Upper lobe of left lung (tissue), 4 donors: Measurements from ENCODE around the gene OR1J1.

Experiments used
- EP300 ChIP-seq, 4 donors: sonication (generic); formaldehyde crosslinking; IDR thresholded peaks; one replicate each; pipeline ENCODE4 v1.5.1; 2017; ENCODE audit warnings: antibody characterized with exemption in 4 of 4, control low read depth in 2 of 4
- POLR2A ChIP-seq, 4 donors: fragments of 450-650 bp; IDR thresholded peaks; one replicate each; pipeline ENCODE4 v1.5.1; 2016 to 2017; ENCODE audit warnings: antibody characterized with exemption in 4 of 4, mild to moderate bottlenecking in 2 of 4
- TF ChIP-seq, protein P1 (sequence below), 6 experiments: fragments of 450-650 bp in 4 of 6; fragments of 200-600 bp in 2 of 6; sonication (generic) in 2 of 6; IDR thresholded peaks; one replicate each; pipeline ENCODE4 v1.5.1; 2016 to 2019; ENCODE audit warnings: antibody characterized with exemption in 6 of 6

DNA sequence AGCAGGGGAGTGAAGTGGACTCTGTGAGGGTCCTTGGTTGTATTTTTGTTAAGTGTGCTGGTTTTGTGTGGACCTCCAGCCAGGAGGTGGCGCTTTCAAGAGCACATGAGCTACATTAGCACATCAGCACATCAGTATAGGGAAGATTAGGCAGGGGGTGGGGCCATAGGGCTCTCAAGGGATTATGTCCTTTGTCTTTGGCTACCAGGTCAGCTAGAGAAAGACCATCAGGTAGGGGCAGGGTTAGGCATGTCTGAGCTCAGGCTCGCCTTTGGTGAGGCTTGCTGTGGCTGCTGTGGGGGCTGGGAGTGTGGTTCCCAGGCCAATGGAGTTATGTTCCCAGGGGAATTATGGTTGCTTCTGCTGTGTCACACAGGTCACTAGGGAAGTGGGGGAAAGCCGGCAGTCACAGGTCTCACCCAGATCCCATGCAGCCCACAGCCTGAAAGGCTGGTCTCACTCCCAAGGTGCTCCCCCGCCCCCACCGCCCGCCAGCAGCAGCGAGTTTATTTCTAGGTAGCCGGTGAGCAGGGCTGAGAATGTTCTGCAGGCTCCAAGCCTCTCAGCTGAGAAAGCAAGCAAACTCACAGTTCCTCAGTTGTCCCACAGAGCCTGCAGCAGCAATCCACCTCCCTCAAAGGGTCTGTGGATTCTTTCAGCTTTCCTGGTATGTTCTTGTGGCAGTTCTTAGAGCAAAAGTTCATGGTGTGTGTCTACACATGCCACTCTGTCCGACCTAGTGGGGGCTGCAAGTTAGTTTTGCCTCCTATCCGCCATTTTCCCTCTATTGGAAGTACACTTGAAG, 13.7 kb downstream of the OR1J1 start:
- TF ChIP-seq, protein P1, sequence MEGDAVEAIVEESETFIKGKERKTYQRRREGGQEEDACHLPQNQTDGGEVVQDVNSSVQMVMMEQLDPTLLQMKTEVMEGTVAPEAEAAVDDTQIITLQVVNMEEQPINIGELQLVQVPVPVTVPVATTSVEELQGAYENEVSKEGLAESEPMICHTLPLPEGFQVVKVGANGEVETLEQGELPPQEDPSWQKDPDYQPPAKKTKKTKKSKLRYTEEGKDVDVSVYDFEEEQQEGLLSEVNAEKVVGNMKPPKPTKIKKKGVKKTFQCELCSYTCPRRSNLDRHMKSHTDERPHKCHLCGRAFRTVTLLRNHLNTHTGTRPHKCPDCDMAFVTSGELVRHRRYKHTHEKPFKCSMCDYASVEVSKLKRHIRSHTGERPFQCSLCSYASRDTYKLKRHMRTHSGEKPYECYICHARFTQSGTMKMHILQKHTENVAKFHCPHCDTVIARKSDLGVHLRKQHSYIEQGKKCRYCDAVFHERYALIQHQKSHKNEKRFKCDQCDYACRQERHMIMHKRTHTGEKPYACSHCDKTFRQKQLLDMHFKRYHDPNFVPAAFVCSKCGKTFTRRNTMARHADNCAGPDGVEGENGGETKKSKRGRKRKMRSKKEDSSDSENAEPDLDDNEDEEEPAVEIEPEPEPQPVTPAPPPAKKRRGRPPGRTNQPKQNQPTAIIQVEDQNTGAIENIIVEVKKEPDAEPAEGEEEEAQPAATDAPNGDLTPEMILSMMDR (IDR thresholded peaks at IDR 0.05), result no peak
- TF ChIP-seq EP300 (IDR thresholded peaks at IDR 0.05) (no peak), POLR2A (IDR thresholded peaks at IDR 0.05) (no peak)
